Fibroblast of lung (primary cell): ENCODE data around the gene PCNT.

ENCODE experiments used
- EZH2 ChIP-seq: IDR thresholded peaks from 2 replicates; pipeline ENCODE4 v1.5.1; 2012; ENCODE audit warnings: low read length, control low read depth, mild to moderate bottlenecking; ENCODE audit errors: missing control alignments
- TF ChIP-seq, protein P1 (sequence below), 2 donors: IDR thresholded peaks in 1 of 2; conservative IDR thresholded peaks in 1 of 2; 1 replicate in 1 of 2; 2 replicates in 1 of 2; pipeline ENCODE4 v1.5.1; 2011 to 2012; ENCODE audit warnings: low read length in 2 of 2, control low read depth in 1 of 2, inconsistent platforms in 1 of 2, low read depth in 1 of 2, mild to moderate bottlenecking in 1 of 2

DNA sequence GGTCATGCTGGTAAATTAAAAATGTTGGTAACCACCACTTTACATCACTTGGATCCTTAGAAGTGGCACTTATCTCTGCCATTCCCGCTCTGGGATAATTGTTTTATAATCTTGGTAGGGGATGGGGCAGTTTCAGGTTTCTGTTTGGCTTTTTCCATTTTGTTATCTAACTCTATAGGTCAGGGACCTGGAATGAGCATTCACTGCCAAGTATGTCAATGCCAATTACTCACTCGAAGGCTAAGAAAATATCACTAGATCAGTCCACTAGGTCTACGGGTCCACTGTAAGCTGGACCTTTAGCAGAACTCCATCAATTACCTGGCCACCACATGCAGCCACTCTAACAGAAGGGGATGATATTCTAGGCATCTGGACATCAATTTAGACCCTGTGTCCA lies 130.2 kb downstream of the PCNT start:
- TF ChIP-seq, protein P1, sequence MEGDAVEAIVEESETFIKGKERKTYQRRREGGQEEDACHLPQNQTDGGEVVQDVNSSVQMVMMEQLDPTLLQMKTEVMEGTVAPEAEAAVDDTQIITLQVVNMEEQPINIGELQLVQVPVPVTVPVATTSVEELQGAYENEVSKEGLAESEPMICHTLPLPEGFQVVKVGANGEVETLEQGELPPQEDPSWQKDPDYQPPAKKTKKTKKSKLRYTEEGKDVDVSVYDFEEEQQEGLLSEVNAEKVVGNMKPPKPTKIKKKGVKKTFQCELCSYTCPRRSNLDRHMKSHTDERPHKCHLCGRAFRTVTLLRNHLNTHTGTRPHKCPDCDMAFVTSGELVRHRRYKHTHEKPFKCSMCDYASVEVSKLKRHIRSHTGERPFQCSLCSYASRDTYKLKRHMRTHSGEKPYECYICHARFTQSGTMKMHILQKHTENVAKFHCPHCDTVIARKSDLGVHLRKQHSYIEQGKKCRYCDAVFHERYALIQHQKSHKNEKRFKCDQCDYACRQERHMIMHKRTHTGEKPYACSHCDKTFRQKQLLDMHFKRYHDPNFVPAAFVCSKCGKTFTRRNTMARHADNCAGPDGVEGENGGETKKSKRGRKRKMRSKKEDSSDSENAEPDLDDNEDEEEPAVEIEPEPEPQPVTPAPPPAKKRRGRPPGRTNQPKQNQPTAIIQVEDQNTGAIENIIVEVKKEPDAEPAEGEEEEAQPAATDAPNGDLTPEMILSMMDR (conservative IDR thresholded peaks at IDR 0.05 in 1 of 2, IDR thresholded peaks at IDR 0.05 in 1 of 2; ENCODE audit: low read depth in 1 of 2, low read length in 2 of 2): no peak
- TF ChIP-seq EZH2: no peak
